ENCODE measurements around the gene C17orf58.
"Not testable (repeated sequence)": the region's sequence is repeated elsewhere in the genome, so short reads cannot be mapped to it uniquely, and the experiment has no call there.

Gene C17orf58

DNA sequence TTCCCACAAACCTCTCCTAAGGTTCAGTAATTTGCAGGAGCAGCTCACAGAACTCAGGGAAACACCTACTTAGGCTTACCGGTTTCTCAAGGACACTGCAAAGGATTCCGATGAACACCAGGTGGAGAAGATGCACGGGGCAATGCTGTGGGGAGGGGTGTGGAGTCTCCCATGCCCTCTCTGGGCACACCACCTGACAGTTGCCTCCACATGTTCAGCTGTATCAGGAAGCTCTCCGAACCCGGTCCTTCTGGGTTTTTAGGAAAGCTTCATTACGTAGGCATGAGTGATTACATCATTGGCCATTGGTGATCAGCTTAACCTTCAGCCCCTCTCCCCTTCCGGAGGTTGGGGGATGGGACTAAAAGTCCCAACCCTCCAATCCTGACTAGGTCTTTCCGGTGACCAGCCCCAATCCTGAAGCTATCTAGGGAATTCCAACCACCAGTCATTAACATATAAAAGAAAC lies 21.6 kb downstream of the C17orf58 start:
- Histone ChIP-seq H3K36me3 (ENCODE audit: control insufficient read depth, insufficient read depth, low read length) (no peaks in the 10 kb centered on the region), H3K27me3 (ENCODE audit: control insufficient read depth, insufficient read depth, low read length) (no peaks in the 10 kb centered on the region), H3K79me2 (no peaks in the 10 kb centered on the region), H3K4me3 (ENCODE audit: low read depth, low read length) (no peak overlapping the region), H3K4me1 (no peaks in the 10 kb centered on the region), H3K4me2 (ENCODE audit: low read length) (no peak overlapping the region), H3K9me3 (ENCODE audit: control insufficient read depth, low read length) (no peaks in the 10 kb centered on the region), H3K27ac (no peak overlapping the region), H3K9ac (no peak overlapping the region), H2AFZ (no peak overlapping the region)
- TF ChIP-seq, protein P1, sequence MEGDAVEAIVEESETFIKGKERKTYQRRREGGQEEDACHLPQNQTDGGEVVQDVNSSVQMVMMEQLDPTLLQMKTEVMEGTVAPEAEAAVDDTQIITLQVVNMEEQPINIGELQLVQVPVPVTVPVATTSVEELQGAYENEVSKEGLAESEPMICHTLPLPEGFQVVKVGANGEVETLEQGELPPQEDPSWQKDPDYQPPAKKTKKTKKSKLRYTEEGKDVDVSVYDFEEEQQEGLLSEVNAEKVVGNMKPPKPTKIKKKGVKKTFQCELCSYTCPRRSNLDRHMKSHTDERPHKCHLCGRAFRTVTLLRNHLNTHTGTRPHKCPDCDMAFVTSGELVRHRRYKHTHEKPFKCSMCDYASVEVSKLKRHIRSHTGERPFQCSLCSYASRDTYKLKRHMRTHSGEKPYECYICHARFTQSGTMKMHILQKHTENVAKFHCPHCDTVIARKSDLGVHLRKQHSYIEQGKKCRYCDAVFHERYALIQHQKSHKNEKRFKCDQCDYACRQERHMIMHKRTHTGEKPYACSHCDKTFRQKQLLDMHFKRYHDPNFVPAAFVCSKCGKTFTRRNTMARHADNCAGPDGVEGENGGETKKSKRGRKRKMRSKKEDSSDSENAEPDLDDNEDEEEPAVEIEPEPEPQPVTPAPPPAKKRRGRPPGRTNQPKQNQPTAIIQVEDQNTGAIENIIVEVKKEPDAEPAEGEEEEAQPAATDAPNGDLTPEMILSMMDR (IDR thresholded peaks at IDR 0.05) = no peak

DNA sequence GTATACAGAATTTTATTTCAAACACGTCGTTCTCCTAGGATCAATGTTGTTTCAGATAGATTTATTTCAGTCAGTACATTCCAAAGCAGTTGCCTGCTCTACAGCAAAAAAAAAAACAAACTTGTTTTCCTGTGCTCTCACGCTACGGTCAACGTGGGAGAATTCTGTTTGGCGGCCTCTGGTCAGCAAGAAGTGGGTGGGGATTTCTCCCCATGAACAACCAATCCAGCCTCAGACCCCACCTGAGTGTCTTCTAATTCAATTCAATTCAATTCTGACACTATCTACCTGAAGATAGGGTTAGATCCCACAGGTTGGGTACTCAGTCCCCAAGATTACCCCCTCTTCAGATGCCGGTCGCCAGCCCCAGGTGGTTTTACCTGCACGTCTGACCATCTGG lies 22.1 kb downstream of the C17orf58 start:
- H3K9ac ChIP-seq = no peak overlapping the region
- H3K4me3 ChIP-seq (ENCODE audit: low read depth, low read length) = no peak overlapping the region
- H3K4me2 ChIP-seq (ENCODE audit: low read length) = no peak overlapping the region
- no peaks in the 10 kb centered on the region for H3K4me1 ChIP-seq
- H3K27me3 ChIP-seq (ENCODE audit: control insufficient read depth, insufficient read depth, low read length) = no peaks in the 10 kb centered on the region
- TF ChIP-seq, protein P1 (IDR thresholded peaks at IDR 0.05) = no peak
- no peak overlapping the region for H3K27ac ChIP-seq
- H2AFZ ChIP-seq = no peak overlapping the region
- no peaks in the 10 kb centered on the region for H3K9me3 ChIP-seq (ENCODE audit: control insufficient read depth, low read length)
- no peaks in the 10 kb centered on the region for H3K36me3 ChIP-seq (ENCODE audit: control insufficient read depth, insufficient read depth, low read length)
- no peaks in the 10 kb centered on the region for H3K79me2 ChIP-seq

DNA sequence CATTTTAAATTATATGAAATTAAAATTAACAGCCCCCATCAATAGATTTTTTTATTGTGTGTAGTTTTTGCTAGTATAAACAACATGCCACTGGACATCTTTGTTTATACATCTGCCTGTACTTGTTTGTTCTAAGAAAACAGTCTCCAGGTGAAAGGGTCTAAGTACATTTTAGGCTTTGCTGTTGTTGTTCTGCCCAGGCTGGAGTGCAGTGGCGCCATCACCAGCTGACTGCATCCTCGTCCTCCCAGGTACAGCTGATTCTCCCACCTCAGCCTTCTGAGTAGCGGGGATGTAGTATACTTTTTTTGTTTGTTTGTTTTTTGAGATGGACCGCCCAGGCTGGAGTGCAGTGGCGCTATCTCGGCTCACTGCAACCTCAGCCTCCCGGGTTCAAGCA lies 25.5 kb downstream of the C17orf58 start:
- Histone ChIP-seq H3K4me1 (no peaks in the 10 kb centered on the region), H2AFZ (no peak overlapping the region), H3K79me2 (no peaks in the 10 kb centered on the region), H3K4me3 (ENCODE audit: low read depth, low read length) (no peak overlapping the region), H3K36me3 (ENCODE audit: control insufficient read depth, insufficient read depth, low read length) (no peaks in the 10 kb centered on the region), H3K27ac (no peak overlapping the region), H3K27me3 (ENCODE audit: control insufficient read depth, insufficient read depth, low read length) (no peaks in the 10 kb centered on the region), H3K9ac (no peak overlapping the region), H3K9me3 (ENCODE audit: control insufficient read depth, low read length) (no peaks in the 10 kb centered on the region), H3K4me2 (ENCODE audit: low read length) (no peak overlapping the region)
- TF ChIP-seq, protein P1 (IDR thresholded peaks at IDR 0.05) = no peak

DNA sequence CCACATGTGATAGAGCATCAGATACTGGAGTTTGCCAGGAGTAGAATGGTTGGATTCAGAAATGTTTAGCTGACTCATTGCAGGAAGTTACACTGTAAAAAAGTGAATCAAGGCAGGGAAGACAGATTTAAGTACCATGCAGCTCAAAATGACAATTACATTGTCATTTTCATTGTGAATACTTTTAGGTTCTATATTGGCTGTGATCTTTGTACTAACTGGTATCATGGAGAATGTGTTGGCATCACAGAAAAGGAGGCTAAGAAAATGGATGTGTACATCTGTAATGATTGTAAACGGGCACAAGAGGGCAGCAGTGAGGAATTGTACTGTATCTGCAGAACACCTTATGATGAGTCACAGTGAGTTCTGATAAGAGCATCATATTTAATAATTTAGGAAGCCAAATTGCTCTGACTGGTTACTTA lies 33.1 kb downstream of the C17orf58 start:
- TF ChIP-seq, protein P1 (IDR thresholded peaks at IDR 0.05) = peak; percentile 73
- not testable (repeated sequence) for H2AFZ ChIP-seq; H3K79me2 ChIP-seq; H3K4me3 ChIP-seq (ENCODE audit: low read depth, low read length); H3K4me2 ChIP-seq (ENCODE audit: low read length); H3K4me1 ChIP-seq; H3K9ac ChIP-seq; H3K27me3 ChIP-seq (ENCODE audit: control insufficient read depth, insufficient read depth, low read length); H3K9me3 ChIP-seq (ENCODE audit: control insufficient read depth, low read length); H3K27ac ChIP-seq; H3K36me3 ChIP-seq (ENCODE audit: control insufficient read depth, insufficient read depth, low read length)

DNA sequence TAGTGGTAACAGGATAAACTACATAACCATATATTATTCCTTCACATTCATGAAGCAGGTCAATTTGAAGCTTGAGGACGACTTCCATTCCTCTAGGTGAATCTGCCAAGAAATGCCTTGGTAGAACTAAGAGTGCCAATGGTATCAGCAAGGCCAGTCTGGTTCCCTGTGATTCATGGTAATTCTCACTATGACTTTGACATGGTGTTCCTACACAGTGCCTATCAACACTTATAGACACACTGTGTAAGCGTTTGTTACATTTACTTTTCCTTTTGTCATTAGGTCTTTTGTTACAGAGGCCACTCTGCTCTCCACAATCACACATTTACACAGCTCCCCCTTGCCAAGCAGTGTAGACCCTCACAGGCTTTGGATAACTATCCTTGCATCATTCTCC lies 34.1 kb downstream of the C17orf58 start:
- H2AFZ ChIP-seq; H3K79me2 ChIP-seq; H3K27ac ChIP-seq; H3K27me3 ChIP-seq (ENCODE audit: control insufficient read depth, insufficient read depth, low read length); H3K4me3 ChIP-seq (ENCODE audit: low read depth, low read length); H3K36me3 ChIP-seq (ENCODE audit: control insufficient read depth, insufficient read depth, low read length); H3K9me3 ChIP-seq (ENCODE audit: control insufficient read depth, low read length); H3K9ac ChIP-seq; H3K4me2 ChIP-seq (ENCODE audit: low read length); H3K4me1 ChIP-seq: not testable (repeated sequence)

DNA sequence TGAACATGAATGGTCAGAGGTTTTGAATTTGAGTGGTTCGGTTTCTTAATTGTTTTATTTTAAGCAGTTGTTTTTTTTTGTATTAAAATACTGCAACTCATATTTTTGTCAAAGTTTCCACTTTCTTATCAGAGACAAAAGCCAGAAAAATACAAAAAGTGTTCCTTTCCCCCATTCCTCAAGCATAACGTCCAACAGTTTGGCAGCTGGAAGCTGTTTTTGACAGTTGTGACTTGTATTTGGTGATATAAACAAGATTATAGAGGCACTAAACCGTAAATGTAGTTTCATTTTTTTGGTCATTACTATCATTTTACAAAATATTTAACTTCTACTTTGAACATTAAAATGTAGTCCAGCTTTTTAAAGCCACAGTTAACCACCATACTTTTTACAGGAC lies 36.0 kb downstream of the C17orf58 start:
- not testable (repeated sequence) for H3K4me1 ChIP-seq; H3K4me3 ChIP-seq (ENCODE audit: low read depth, low read length); H2AFZ ChIP-seq; H3K27ac ChIP-seq; H3K27me3 ChIP-seq (ENCODE audit: control insufficient read depth, insufficient read depth, low read length); H3K79me2 ChIP-seq; H3K36me3 ChIP-seq (ENCODE audit: control insufficient read depth, insufficient read depth, low read length); H3K4me2 ChIP-seq (ENCODE audit: low read length); H3K9me3 ChIP-seq (ENCODE audit: control insufficient read depth, low read length); H3K9ac ChIP-seq
